GM18867 (cell line): ENCODE data around the gene PRPF40B.

ENCODE experiments used
- ATAC-seq: cut with Tn5 transposase; IDR thresholded peaks from one replicate; pipeline ENCODE4 v1.9.1; 2021; ENCODE audit warnings: mild to moderate bottlenecking, moderate library complexity; ENCODE audit not compliant: unreplicated experiment

PRPF40B gene

GRCh38 chr12:49635036-49635435 is 11.7 kb downstream of the PRPF40B start:
- ATAC-seq = no peak

GRCh38 chr12:49635656-49636055 is 12.3 kb downstream of the PRPF40B start:
- no peak for ATAC-seq

- no peak for ATAC-seq
These were observed 13.2 kb downstream of the PRPF40B start for GRCh38 chr12:49636574-49636973.

GRCh38 chr12:49636979-49637755 is 13.8 kb downstream of the PRPF40B start:
- ATAC-seq = peak; percentile 72

GRCh38 chr12:49641748-49642369 is 18.5 kb downstream of the PRPF40B start:
- ATAC-seq = no peak

- ATAC-seq = no peak
These were observed 19.0 kb downstream of the PRPF40B start for GRCh38 chr12:49642370-49642802.

- no peak for ATAC-seq
These were observed 19.8 kb downstream of the PRPF40B start for GRCh38 chr12:49643135-49643534.

- ATAC-seq = no peak
These were observed 20.7 kb downstream of the PRPF40B start for GRCh38 chr12:49643961-49644619.

- no peak for ATAC-seq
These were observed 21.2 kb downstream of the PRPF40B start for GRCh38 chr12:49644620-49644994.

- no peak for ATAC-seq
These were observed 22.0 kb downstream of the PRPF40B start for GRCh38 chr12:49645146-49646039.

GRCh38 chr12:49646331-49646830 is 23.0 kb downstream of the PRPF40B start:
- no peak for ATAC-seq

GRCh38 chr12:49646871-49647654 is 23.7 kb downstream of the PRPF40B start:
- no peak for ATAC-seq

GRCh38 chr12:49647827-49648711 is 24.7 kb downstream of the PRPF40B start:
- no peak for ATAC-seq

GRCh38 chr12:49648712-49649003 is 25.3 kb downstream of the PRPF40B start:
- no peak for ATAC-seq

- no peak for ATAC-seq
These were observed 26.1 kb downstream of the PRPF40B start for GRCh38 chr12:49649445-49649844.

GRCh38 chr12:49649892-49650291 is 26.5 kb downstream of the PRPF40B start:
- no peak for ATAC-seq

- no peak for ATAC-seq
These were observed 28.5 kb downstream of the PRPF40B start for GRCh38 chr12:49651855-49652254.

GRCh38 chr12:49652921-49653520 is 29.7 kb downstream of the PRPF40B start:
- ATAC-seq = no peak

- ATAC-seq = no peak
These were observed 31.4 kb downstream of the PRPF40B start for GRCh38 chr12:49654715-49655114.
